Kidney tubule cell (primary cell): ENCODE measurements around the gene ANP32A.
"Not testable (repeated sequence)": the region's sequence is repeated elsewhere in the genome, so short reads cannot be mapped to it uniquely, and the experiment has no call there.

Experiments used
- DNase-seq: peaks from one replicate; pipeline ENCODE4 v3.0.0-alpha.2; 2018; ENCODE audit warnings: low spot score

Gene ANP32A

DNA sequence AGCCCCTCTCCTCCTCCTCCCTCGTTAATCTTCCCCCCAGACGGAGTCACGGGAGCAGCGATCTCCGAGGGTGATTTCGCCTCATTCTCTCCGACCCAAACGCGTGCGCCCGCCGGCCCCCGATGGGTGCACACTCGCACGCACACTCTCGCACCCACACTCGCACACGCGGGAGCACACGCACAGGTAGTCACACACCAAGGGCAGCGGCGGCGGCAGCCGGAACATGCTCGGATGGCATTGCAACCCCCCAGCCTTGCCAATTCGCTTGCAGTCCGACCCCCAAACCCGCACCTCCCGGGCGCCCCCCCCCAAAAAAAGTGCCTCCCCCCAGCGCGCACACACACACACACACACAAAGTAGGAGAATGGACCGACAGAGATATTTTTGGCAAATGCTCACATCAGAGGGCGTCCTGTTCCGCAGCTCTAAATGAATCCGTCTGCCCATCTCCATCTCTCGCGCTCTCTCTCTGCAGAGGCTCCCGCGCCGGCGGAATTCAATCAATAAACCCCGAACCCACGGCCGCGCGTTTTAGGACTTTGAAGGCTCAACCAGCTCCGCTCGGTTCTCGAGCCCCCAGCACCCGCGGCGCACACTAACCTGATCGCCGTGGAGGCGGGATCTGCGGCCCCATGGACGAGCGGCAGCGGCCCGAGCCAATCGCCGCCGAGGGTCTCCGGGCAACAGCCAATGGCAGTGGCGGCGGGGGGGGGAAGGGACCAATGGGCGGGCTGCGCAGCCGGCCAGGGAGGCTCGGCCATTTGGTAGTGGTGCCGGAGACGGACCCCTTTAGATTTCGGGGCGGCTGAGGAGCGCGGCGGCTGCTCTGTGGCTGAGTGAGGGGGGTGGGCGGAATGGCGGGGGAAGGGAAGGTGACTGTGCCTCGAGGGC, at the start of gene ANP32A:
Gene ANP32A, minus strand, starts transcription at position 601 of the 895 bp plus-strand sequence. Its CDS starts 144 bp downstream, at position 457.
- peak; percentile 95 for DNase-seq

DNA sequence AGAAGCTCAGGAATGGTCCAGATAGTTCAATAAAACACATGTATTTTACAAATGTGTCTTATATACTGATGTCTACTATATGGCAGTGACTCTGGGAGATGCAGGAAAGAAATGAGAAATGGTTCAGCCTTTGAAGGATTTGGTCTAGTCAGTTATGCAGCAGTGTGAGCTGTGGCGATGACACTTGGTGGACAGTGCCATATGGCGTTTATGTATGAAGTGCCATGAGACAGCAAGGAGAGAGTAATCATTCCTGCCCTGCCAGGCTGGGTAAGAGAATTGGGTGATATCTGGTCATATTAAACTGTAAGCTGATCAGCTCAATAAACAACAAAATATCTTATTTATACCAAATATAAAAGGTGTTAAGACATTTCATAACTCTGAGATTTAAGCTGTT, 47.6 kb upstream of the ANP32A start:
- no peak for DNase-seq

DNA sequence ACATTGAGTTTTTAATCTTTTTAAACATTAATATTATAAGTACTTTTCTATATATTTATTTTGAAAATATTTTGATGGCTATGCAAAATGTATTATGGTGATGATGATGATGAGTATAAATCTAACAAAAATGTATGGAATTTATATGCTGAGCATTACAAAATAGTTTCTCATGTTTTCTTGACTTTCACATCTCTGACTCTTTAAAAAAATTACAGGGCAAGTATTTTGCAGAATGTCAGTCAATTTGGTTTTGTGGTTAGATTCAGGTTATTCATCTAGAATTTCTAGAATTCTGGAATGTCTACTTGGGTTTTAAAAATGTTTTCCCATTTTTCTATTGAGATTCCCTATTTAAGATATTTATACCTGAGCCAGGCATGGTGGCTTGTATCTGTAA, 41.7 kb upstream of the ANP32A start:
- DNase-seq = no peak

DNA sequence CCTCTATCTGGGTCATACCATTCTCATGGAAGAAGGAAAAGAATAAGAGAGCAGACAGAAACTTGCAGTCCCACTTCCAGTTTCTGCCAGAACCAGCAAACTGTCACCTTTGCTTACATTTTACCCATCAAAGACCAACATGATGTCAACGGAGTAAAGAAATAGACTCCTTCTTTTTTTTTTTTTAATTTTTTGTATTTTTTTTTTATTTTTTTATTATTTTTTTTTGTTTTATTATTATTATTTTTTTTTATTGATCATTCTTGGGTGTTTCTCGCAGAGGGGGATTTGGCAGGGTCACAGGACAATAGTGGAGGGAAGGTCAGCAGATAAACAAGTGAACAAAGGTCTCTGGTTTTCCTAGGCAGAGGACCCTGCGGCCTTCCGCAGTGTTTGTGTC, 38.0 kb upstream of the ANP32A start:
- not testable (repeated sequence) for DNase-seq

DNA sequence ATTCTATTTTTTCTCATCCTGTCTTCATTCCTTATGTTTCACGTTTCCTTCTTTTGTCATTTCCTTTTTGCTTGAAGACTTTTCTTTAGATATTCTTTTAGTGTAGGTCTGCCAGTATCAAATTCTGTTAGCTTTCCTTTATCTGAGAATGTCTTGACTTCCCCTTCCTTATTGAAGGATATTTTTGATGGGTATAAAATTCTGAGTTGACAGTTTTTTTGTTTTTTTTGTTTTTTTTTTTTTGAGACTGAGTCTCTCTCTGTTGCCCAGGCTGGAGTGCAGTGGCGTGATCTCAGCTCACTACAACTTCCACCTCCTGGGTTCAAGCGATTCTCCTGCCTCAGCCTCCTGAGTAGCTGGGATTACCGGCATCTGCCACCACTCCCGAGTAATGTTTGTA, 36.7 kb upstream of the ANP32A start:
- DNase-seq = not testable (repeated sequence)

DNA sequence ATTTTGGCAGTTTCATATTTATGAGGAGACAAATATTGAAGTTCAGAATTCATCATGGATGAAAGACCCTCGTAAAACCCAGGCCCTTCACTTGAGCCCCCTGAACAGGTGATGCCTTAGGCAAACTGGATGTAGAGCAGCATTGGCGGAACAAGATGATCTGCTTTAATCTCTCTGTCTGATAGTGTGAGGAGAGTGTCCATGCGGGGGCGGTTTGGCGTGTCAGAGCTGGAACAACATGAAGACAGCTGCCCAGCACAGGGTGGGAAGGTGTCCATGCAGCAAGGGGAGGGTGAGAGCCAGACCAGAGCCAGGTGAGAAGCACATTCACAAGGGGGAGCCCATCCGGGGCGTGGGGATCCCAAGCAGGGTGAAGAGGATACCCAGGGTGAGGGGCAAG, 31.8 kb upstream of the ANP32A start:
- DNase-seq = no peak

DNA sequence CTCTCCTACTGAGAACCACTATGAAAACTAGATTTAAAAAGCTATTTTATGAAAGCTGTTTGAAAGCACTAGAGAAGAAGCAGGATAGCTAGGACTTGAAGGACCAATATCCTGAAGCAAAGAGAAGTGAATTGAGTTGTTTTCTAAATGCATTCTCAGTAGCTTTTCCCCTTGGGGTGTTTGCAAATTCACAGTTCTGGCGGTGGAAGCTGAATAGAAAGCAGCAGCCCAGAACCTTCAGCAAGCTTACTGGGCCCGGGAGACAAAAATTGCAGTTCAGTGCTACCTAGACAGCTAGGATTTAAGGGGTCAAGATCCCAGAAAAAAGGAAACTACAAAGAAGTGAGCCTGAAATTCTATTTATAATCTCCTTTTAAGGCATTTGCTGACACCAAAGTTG, 31.3 kb upstream of the ANP32A start:
- no peak for DNase-seq

DNA sequence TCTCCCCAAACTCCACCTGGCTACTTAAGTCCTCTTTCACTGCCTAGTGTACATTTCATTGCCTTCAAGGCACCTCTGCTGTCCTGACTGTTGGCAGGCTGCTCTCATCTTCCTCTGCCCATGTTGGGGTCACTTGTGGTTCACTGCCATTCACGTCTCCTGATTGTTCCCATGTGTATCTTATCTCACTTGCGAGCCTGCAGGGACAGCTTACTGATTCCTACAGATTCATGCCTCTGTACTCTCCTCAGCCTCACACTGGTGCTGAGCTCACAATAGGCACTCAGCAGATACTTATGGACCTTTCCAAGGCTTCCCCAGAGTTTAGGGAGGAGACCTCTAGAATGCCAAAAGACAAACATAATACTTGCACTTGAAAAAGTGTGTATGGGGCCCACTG, 28.8 kb upstream of the ANP32A start:
- no peak for DNase-seq

DNA sequence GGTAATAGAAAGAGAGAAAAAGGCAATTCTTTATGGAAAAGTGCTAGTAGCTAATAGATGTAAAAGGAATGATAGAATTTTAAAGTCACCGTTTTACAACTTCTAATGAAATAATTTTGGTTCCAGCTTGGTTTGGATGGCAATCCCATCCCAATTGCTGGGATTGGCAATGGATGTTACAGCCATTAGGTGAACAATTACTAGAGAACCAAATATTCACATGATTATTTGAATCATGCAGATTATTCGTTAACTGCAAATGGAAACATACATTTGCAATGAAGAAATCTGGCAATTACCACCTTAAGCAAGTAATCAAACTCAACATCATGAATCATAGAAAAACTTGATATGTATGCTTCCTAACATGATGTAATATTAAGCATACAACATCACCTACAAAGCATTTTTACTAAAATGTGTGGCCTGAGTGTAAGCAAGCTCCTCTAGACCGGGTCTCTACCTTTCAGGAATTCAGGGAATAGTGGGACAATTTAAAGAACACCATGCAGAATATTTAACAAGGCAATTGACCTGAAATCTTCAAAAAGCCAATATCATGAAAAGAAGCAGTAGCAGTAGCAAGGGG, 26.2 kb upstream of the ANP32A start:
- DNase-seq = no peak

DNA sequence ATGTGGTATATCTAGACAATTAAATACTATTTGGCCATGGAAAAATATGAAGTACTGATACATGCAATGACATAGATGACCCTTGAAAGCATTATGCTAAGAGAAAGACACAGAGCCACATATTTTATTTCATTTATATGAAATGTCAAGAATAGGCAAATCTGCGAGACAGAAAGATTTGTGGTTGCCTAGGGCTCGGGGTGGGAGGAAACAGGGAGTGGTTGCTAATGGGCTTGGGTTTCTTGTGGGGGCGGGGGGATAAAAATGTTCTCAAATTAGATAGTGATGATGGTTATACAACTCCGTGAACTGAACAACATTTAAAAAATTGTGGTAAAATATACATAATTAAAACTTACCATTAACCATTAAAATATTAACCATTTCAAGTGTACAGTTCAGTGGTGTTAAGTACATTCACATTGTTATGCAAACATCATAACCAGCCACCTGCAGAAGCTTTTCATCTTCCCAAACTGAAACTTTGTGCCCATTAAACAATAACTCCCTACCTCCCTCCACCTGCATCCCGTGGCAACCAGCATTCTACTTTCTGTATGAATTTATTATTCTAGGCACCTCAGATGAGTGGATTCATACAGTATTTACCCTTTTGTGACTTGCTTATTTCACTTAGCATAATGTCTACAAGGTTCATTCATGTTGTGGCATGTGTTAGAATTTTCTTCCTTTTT, 24.3 kb upstream of the ANP32A start:
- no peak for DNase-seq

DNA sequence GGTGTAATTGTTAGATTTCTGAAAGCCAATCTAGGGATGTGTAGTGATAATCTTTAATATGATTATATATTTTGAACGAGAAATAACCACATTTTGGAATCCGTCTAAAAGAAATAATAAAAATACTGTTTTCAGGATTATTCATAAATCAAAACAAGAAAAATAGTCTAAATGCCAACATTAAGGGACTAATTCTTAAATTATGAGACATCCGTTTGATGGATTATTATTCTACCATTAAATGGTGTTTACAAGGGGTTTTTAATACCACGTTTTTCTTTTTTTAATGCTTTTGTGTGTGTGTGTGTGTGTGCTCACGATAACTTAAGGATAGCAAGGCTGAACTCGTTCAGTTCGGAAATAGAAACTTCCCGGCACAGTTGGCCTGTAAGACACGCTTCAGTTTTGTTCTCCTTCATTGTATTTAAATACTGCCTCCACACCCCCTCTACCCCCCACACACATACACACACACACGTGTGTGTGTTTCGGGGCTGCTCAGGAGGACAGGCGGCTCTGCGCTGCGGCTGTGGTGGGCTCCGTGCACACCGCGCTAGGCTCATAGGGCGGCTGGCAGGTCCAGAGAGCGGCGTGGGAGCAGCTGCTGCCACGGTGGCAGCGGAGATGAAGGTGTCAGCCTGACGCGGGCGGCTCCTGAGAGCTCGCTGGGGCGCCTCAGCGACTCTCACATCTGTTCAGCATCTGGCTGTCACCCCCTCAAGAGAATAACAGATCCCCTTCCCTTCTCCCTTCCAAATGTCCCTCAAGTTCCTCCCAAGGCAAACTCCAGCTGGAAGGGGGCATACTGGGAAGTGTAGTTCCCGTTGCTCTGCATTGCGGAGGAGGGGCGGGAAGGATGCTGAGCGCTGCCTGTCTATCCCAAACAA, 23.0 kb upstream of the ANP32A start:
- DNase-seq = no peak

DNA sequence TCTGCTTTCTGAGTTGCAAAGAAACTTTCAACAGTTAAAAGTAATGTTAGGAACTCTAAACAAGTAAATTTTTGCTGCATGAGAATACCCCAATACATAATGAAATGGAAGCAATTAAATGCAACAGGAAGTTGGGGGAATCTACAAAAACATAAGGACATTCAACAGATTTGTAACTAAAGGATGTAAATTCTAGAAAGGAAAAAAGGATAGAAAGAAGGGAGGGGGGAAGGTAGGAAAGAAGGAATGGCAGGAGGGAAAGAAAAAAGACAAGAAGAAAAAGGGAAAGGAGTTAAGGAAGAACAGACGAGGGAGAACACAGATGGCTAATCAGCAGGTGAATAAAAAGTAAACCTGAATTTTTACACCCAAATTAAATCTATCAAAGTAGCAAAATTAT, 22.3 kb upstream of the ANP32A start:
- DNase-seq = no peak

DNA sequence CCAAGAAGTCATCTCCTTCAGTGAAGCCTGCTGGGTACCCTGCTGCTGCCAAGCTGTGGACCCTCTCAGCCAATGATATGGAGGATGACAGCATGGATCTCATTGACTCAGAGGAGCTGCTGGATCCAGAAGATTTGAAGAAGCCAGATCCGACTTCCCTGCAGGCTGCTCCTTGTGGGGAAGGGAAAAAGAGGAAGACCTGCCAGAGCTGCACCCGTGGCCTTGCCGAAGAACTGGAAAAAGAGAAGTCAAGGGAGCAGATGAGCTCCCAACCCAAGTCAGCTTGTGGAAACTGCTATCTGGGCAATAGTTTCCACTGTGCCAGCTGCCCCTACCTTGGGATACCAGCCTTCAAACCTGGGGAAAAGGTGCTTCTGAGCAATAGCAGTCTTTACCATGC, 13.7 kb upstream of the ANP32A start:
- no peak for DNase-seq

DNA sequence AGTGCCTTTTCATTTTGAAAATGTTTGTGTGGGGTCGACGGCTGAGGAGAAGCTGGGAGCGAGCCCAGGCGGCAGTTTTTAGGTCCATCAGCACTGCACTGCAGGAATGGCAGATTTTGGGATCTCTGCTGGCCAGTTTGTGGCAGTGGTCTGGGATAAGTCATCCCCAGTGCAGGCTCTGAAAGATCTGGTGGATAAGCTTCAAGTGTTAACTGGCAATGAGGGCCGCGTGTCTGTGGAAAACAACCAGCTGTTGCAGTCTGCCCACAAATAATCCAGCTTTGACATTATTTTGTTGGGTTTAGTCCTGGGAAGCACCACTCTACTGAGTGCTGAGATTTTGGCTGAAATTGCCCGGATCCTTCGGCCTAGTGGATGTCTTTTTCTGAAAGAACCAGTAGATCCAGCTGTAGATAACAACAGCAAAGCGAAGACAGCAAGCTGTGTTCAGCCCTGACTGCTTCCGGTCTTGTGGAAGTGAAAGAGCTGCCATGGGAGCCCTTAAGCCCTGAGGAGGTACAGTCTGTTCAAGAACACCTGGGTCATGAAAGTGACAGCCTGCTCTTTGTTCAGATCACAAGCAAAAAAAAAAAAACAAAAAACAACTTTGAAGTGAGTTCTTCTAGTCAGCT, 13.1 kb upstream of the ANP32A start:
- no peak for DNase-seq

DNA sequence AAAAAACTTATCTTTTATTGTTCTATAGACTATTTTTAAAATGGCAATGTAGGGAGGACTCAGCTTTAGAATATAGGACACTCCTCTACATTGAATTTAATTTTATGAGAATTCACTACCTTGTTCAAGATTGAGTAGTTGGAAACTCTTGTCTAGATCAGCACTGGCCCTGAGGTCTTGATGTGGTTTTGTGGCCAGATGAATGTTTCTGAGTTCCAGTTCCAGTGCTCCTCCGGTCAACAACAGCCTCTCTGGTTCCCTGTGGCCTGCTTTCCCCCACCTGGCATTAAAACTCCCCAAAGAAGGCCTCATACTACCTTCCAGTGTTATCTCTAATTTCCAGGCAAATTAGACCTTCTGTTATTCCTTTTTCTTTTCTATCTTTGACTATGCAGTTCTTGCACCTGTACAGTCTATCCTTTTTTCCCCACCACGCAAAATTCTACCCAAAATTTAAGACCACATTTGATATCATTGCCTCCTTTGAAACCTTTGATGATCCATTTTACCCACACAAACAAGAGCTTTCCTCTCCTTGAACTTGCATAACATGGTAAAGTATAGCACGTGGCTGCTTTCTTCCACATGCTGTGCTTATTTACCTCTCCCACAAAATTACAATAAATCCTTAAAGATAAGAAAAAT, 9.6 kb upstream of the ANP32A start:
- no peak for DNase-seq

DNA sequence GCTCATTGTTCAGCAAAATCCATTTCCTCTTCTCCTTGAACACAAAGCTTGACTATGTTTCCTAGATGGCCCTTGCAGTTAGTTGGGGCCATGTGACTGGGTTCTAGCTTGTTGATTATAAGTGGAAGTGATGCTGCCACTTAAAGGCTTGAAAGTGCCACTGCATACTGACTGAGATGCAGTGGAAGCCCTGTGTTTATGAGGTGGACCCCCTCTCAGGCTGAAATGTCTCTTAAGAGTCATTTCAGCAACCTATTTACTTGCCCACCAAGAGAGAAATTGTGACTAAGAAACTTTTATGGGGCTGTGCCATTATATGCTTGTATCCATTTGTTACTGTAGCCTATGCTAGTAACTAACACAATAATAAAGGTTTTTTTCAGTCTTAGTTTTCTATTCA, 8.4 kb upstream of the ANP32A start:
- DNase-seq = peak; percentile 18

DNA sequence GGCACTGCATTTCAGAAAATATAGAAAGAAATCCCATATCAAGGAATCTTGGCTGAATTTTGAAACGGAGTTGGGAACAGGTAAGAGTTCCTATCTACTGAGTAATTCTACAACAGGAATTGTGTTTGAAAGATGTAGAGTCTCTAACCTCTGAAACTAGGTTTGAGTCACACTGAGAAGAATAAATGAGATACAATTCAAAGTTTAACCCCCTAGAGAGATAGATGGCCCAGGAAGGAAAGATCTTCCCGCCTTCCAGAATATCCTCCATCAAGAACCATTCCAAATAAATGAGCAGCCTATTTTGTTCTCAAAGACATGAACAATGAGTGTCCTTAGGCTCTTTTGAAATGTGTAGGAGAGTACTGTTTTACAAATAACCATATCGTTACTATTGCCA, 2.9 kb upstream of the ANP32A start:
- DNase-seq = no peak

DNA sequence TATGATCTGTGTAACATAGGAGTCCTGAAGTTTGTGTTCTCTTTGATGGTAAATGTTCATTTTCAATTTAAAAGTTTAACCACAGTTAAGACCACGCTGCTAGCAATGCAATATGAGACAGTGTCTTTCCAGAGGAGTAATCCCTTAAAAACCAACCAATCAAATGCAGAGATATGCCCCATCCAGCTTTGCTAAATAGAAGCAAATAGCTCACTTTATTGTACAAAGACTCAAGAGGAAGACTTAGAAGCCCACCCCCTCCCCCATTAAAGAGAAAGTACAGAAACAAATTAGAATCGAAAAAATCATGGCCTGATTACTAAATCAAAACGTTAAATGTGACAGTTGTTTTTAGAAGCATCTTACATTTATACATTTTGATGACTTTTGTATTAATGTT, 2.1 kb upstream of the ANP32A start:
- DNase-seq = no peak

DNA sequence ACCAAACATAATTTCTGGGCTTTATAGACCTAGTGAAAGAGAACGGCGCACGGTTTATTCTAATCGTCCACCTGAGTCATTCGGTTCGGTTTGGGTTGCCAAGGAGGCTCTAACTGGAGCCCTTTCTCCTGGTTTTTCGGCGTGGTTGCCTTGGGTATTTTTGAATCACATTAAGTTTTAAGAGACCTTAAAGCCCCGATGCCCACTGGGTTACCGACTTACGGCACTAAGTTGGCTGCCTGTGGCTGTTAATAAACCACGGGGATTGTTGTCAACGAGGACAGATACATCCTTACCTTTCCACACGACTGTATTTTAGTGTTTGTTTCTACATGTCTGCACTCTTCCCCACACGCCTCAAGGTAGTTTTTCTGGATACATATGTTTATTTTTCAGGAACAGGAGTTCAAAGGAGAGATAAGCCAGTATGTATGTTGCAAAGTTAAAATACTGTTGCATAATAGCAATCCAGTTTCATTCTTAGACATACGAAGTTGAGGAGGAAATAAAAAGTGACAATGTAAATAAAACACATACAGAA, 1.2 kb upstream of the ANP32A start:
- peak; percentile 45 for DNase-seq

DNA sequence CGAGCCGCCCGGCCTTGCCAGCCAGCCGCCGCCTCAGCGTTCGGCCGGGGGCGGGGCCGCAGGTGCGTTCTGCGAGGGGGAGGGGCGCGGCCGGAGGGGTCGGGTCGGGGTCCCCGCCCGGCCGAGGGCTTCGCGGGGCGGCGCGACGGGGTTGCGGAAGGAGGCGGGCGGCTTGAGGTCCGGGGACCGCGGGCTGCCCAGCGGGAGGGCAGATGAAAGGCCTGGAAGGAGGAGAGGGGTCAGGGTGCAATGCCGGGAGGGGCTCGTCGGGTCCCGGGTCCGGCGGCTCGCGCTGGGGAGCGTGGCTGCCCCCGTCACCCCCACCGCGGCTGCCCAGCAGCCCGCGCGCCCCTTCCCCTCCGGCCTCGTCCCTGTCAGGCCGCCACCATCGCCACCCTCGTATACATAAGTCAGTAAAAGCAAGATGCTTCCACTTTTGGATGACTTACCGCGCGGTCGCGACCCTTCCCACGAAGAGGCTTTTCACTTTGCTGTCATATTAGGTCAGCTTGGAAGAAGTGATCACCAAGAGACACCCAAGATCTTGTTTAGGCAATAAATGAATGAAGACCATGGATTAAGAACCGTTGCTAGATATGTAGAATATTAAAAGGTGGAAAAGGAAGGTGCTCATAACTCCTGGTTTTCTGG, 620 bp upstream of the ANP32A start:
- no peak for DNase-seq
